HS-27A (cell line): Measurements from ENCODE around the gene PLCB1.

Experiments used
- DNase-seq: peaks from one replicate; pipeline ENCODE4 v3.0.0-alpha.2; 2012; ENCODE audit warnings: low read depth, missing footprints

The PLCB1 gene

GRCh38 chr20:8720089-8720488 is 588.0 kb downstream of the PLCB1 start:
- DNase-seq, result no peak

DNA sequence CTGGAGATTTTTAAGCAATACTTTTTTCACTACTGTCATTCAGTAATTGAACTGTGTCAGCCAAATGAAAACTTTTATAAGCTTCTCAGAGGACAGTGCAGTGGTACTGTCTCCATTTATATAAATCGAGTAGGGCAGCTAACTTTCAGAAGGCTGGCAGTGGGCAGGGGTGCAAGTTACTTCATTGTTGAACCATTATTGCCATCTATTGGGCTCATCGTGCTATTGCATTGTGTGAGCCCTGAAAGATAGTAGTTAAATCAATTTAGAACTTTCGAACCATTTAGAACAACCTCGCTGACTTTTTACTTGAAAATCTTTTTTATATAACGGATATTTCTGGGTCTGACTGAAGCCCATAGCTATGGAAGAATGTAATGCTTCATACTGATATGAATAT is 589.0 kb downstream of the PLCB1 start:
- DNase-seq, result peak; percentile 35

- peak; percentile 55 for DNase-seq
These were observed 590.3 kb downstream of the PLCB1 start for GRCh38 chr20:8722277-8722928.

- no peak for DNase-seq
These were observed 591.2 kb downstream of the PLCB1 start for GRCh38 chr20:8723296-8723695.

GRCh38 chr20:8724884-8725283 is 592.8 kb downstream of the PLCB1 start:
- DNase-seq, result no peak

- DNase-seq, result no peak
These were observed 594.4 kb downstream of the PLCB1 start for GRCh38 chr20:8726460-8726859.

- no peak for DNase-seq
These were observed 602.9 kb downstream of the PLCB1 start for GRCh38 chr20:8735014-8735413.

GRCh38 chr20:8735674-8736073 is 603.6 kb downstream of the PLCB1 start:
- no peak for DNase-seq

GRCh38 chr20:8740265-8740664 is 608.2 kb downstream of the PLCB1 start:
- no peak for DNase-seq

- no peak for DNase-seq
These were observed 612.3 kb downstream of the PLCB1 start for GRCh38 chr20:8744228-8744844.

DNA sequence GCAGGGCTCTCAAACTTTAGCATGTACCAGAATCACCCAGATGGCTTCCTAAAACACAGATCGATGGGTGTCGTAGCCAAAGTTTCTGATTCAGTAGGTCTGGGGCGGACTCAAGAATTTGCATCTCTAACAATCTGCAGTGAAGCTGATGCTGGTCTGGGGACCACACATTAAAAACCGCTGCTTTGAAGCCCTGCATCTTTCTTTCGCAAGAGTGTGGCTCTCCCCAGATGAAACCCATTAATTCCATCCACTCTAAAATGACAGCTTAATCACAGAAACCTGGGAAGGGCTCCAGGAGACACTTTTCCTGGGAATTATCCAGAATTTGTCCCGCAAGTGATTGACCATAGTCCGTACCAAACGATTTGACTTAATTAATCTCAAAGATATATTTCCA is 617.0 kb downstream of the PLCB1 start:
- no peak for DNase-seq

DNA sequence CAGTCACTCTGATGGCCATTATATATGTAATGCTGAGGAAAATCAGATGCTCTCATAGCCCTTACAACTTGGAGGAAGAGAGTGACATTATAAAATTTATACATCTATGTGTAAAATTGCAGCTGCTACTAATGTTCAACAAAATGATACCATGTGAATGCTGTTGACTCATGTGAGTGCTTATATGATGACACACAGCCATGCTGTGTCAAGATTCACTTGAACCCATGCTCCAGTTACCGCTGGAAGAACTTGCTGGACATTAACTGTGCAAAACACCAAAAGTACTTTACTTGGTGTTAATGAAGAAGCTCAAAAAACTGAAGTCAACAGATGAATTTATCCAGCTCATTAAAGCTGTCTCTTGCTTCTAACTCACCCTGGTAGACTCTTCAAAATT is 617.9 kb downstream of the PLCB1 start:
- no peak for DNase-seq

- no peak for DNase-seq
These were observed 623.5 kb downstream of the PLCB1 start for GRCh38 chr20:8755340-8756118.

- peak; percentile 78 for DNase-seq
These were observed 624.3 kb downstream of the PLCB1 start for GRCh38 chr20:8756410-8756809.

GRCh38 chr20:8757146-8757545 is 625.1 kb downstream of the PLCB1 start:
- DNase-seq, result no peak

DNA sequence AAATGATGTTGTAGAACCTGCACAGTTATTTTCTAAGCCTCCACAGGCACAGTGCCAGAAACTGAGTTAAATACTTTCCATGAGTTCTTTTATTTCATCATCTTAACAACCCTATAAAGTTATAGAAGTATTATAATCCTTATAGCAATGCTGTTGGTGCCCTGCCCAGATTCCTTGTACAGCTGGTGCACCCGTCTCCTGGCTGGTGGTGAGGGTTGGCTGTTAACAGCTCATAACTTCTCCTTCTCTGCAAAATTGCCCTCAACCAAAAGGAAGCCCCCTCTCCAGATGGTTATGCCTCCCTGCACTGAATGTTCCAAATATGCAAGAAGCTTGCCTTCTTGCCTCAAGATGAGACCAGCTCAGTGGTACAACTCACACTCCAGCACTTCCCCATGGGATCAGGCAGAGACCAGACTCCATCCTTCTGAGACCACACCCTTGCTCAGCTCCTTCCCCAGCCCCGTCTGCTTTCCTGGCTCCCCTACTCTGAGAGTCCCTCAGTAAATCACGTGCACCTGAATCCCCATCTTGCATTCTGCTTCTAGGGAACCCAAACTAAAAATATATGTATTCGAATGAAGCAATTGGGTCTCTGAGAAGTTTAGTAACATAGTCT is 632.4 kb downstream of the PLCB1 start:
- no peak for DNase-seq

- DNase-seq, result no peak
These were observed 634.9 kb downstream of the PLCB1 start for GRCh38 chr20:8766868-8767390.

- no peak for DNase-seq
These were observed 642.3 kb downstream of the PLCB1 start for GRCh38 chr20:8774412-8774811.

DNA sequence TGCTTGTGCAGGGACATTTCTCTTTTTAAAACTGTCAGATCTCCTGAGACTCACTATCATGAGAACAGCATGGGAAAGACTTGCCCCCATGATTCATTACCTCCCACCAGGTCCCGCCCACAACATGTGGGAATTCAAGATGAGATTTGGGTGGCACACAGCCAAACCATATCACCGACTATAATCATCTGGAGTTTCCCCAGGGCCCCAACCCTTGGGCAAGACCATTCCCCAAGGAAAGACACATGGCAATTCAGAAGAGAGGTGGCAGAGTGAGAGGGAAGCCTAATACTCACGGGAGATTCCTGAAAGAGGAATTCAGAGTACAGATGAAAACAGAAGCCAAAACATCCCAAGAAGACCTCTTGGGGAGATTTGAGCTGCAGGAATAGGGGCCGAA is 645.8 kb downstream of the PLCB1 start:
- DNase-seq, result no peak

- no peak for DNase-seq
These were observed 646.3 kb downstream of the PLCB1 start for GRCh38 chr20:8778387-8778786.

- no peak for DNase-seq
These were observed 648.8 kb downstream of the PLCB1 start for GRCh38 chr20:8780915-8781314.

DNA sequence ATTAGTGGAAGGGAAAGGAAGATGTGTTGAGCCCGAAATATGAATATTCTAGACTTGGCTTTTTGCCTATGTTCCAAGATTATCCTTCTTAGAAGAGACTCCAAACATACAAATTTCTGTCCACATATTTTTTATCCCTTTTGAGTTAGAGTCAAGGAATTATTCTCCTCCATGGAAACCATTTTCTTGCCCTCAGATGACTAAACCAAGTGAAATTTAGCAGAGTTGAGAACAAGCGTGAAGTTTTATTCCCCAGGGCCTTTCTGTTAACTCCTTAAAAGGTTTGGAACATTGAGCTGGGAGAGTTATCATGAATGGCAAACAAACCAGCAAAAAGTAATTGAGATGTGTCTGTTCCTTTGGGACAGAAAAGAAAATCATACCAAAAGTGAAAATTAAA is 650.7 kb downstream of the PLCB1 start:
- no peak for DNase-seq

GRCh38 chr20:8783734-8784133 is 651.7 kb downstream of the PLCB1 start:
- no peak for DNase-seq
